Mucosa of rectum (tissue), 2 donors: ENCODE data around the gene DSEL.

ENCODE experiments used
- H3K27ac ChIP-seq, 2 donors: one replicate each; pipeline ENCODE4 v1.7.0; 2013; ENCODE audit warnings: inconsistent platforms in 2 of 2, low read depth in 2 of 2, low read length in 2 of 2
- H3K27me3 ChIP-seq, 2 donors: one replicate each; pipeline ENCODE4 v1.7.0; 2013; ENCODE audit warnings: low read length in 2 of 2; ENCODE audit not compliant: control insufficient read depth in 2 of 2, insufficient read depth in 2 of 2
- H3K36me3 ChIP-seq, 2 donors: one replicate each; pipeline ENCODE4 v1.7.0; 2013; ENCODE audit warnings: low read length in 2 of 2; ENCODE audit not compliant: control insufficient read depth in 2 of 2, insufficient read depth in 2 of 2
- H3K4me1 ChIP-seq, 2 donors: one replicate each; pipeline ENCODE4 v1.7.0; 2013; ENCODE audit warnings: low read length in 2 of 2, mild to moderate bottlenecking in 1 of 2; ENCODE audit not compliant: control insufficient read depth in 2 of 2, insufficient read depth in 2 of 2
- H3K4me3 ChIP-seq, 2 donors: one replicate each; pipeline ENCODE4 v1.7.0; 2013; ENCODE audit warnings: low read length in 2 of 2
- H3K9ac ChIP-seq, 2 donors: one replicate each; pipeline ENCODE4 v1.7.0; 2013; ENCODE audit warnings: low read length in 2 of 2, low read depth in 1 of 2, mild to moderate bottlenecking in 1 of 2
- H3K9me3 ChIP-seq, 2 donors: one replicate each; pipeline ENCODE4 v1.7.0; 2013; ENCODE audit warnings: low read length in 2 of 2; ENCODE audit not compliant: control insufficient read depth in 2 of 2
- donor health status: healthy.
- donor health status: Normal muscosa, but diverticular disease.

Gene DSEL

DNA sequence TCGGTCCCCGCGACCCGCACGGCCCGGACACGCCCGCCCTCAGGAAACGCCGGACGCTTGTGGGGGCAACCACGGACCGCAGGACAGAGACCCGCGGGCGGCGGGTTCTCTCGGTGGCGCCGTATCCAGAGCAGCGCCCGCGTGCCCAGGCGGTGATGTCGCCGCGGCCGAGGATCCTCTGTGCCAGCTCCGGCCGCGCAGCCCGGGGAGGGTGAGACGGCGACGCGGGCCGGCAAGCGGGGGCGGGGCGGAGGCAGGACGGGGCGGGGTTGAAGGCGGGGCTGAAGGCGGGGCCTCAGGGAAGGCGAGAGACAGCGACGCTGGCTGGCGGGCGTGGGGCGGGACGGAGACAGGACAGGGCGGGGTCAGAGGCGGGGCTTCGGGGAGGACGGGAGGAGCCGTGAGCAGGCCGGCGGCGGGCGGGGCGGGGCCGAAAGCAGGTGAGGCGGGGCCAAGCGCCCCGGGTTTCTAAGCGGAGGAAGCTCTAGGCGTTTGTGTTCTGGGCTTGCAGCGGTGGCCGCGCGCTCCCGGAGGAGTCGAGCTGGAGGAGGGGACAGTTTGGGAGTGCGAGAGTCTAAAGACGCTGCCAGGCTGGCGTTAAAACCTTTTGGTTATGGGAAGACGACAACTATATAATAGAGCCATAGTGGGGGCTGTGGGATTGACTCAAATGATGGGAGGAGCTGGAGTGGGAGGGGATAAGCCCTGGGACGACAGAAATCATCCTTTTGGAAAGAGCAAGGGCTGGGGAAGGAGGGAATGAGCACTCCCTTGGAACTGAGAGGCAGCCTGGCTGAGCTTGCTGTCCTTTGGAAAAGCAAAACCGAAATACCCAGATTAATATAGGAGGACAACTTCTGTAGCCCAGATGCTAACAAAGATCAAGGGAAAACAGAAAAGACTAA is at the start of gene DSEL:
DSEL (minus strand) TSS at position 182 of the 905 bp plus-strand sequence. CDS start 2,112 bp downstream, outside the sequence.
- peak within 1 kb of the TSS; percentile 72 to 74 for H3K4me3 ChIP-seq
- H3K4me1 ChIP-seq = peaks cover 0 to 10% of the 10 kb centered on the region in 2 donors
- H3K9ac ChIP-seq = peak within 1 kb of the TSS; percentile 36 to 64
- peaks cover 0 to 3% of the 10 kb centered on the region in 2 donors for H3K27me3 ChIP-seq
- H3K27ac ChIP-seq = peak within 1 kb of the TSS; percentile 55 to 65
- H3K36me3 ChIP-seq = no peaks in the 10 kb centered on the region
- H3K9me3 ChIP-seq = no peaks in the 10 kb centered on the region

DNA sequence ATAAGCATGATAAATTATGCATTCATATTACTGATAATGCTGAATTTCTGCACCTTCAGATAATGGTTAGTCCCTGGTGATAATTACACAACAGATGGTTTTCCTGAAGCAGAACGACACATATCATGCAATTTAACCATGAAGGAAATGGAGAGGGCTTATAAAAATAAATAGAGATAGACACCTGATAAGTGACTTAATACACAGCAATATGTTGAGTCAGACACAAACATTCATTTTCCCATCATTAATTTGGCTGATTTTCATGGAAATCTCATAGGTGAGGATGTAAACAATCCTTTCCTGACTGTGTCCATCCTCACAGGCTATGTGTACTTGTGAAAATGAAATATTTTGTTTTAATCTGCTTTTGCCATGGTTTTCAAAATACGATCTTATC is 36.9 kb upstream of the DSEL start:
- Histone ChIP-seq H3K4me3 (no peak overlapping the region), H3K27me3 (no peaks in the 10 kb centered on the region), H3K4me1 (no peaks in the 10 kb centered on the region), H3K9me3 (no peaks in the 10 kb centered on the region), H3K27ac (no peak overlapping the region), H3K9ac (no peak overlapping the region), H3K36me3 (no peaks in the 10 kb centered on the region)

DNA sequence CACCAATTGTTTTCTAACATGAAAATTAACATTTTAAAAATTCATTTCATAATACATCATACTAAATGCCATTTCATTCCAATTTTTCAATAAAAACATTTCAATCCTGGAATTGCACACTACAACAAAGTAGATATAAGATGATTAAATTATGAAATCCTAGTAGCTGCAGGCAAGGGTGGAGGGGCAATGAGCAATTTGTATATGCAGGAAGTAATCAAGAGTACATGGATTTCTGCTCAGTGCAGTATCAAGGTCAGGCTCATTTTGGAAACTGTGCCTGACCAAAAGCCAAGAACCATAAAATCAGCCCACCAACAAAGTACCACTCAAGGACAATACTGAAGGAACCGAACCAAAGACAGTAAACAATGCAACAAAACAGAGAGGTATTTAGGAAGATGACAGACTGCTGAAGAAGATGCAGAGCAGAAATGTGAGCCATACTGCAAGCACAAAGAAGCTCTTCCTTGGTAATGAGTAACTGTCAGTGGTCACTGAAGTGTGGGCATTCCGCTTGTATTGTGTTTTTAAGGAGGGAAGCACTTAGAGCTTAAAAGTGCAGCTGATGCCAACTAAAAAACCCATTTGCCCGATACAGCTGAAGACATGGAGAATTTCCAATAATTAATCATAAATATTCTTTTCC is 34.5 kb upstream of the DSEL start:
- Histone ChIP-seq H3K36me3 (no peaks in the 10 kb centered on the region), H3K4me1 (no peaks in the 10 kb centered on the region), H3K27ac (no peak overlapping the region)

DNA sequence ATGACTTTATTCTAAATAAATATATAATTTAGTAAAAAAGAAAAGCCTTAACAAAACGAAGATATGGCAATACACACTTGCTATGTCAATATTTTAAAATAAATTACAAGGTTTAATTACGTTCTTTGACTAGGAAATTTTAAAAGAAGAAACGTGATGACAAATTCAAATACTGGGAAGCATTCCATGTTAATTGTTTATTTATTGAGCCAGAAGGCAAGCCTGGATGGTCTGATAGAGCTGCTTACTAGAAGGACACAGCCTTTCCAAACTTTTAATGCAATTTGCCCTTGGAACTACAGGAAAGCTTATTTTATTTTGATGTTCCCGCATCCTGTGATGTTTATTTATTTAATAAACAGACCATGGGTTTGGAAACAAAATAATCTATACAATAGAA is 33.4 kb upstream of the DSEL start:
- no peaks in the 10 kb centered on the region for H3K27me3 ChIP-seq
- no peaks in the 10 kb centered on the region for H3K36me3 ChIP-seq
- no peaks in the 10 kb centered on the region for H3K9me3 ChIP-seq
- H3K4me1 ChIP-seq = no peaks in the 10 kb centered on the region
- H3K4me3 ChIP-seq = no peak overlapping the region
- H3K27ac ChIP-seq = no peak overlapping the region
- no peak overlapping the region for H3K9ac ChIP-seq

More for the DNA sequence above, 34.5 kb upstream of the DSEL start:
- no peaks in the 10 kb centered on the region for H3K27me3 ChIP-seq
- no peak overlapping the region for H3K4me3 ChIP-seq
- no peak overlapping the region for H3K9ac ChIP-seq
- no peaks in the 10 kb centered on the region for H3K9me3 ChIP-seq

DNA sequence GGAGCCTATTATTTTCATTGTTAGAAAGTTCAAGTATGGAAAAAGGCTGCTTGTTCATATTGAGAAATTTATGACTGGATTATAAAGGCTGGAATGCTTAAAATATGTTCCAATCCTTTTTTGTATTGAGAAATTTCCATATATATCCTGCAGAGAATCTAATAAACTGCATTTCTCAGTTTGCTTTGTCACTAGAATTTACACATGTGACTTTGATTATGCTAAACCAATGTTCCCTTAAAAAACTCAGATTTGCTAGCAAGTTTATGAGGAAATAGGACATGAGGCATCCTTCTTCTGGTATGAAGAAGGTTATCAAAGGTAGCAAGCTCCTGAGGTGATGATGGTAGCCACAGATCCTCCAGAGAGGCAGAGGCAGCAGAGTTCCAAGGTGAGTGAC is 29.2 kb upstream of the DSEL start:
- Histone ChIP-seq H3K4me3 (no peak overlapping the region), H3K9ac (no peak overlapping the region), H3K27ac (no peak overlapping the region), H3K9me3 (no peaks in the 10 kb centered on the region), H3K36me3 (no peaks in the 10 kb centered on the region), H3K27me3 (no peaks in the 10 kb centered on the region), H3K4me1 (no peaks in the 10 kb centered on the region)

DNA sequence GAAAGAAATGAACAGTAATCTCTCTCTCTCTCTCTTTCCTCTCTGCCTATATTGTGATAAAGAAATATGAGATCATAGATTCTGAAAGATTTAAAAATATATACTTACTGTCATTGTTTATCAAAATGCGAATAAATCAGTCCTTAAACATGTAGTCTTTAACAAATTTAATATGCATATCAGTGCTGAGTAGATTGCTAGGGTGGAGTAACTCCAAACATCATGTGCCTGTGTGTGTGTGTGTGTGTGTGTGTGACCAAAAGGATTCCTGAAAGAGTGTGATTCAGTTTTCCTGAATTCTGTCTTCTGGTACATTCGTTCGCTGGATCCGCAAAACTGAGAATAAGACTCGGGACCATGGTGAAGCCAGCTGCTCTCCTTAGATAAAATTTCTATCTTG is 24.0 kb upstream of the DSEL start:
- Histone ChIP-seq H3K9me3 (no peaks in the 10 kb centered on the region), H3K4me1 (no peaks in the 10 kb centered on the region), H3K9ac (no peak overlapping the region), H3K27ac (no peak overlapping the region), H3K36me3 (no peaks in the 10 kb centered on the region), H3K27me3 (no peaks in the 10 kb centered on the region), H3K4me3 (no peak overlapping the region)

DNA sequence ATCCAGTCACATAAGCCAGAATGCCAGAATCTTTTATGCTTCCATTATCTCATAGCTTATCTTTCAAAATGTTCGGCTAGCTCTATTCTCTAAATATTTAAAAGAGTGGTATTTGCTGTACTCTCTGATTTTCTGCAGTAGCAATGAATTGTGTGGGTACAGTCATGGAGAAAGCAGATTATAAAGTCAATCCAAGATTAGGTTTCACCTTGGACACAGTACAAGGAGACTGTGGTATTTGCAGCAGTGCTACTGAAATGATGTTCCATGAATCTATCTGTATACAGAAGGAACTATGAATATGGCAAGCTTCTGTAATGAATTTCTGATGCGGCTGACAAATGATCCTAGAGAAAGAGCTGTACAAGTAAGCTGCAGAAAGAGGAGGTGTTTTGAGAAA is 15.4 kb upstream of the DSEL start:
- no peak overlapping the region for H3K27ac ChIP-seq
- no peaks in the 10 kb centered on the region for H3K27me3 ChIP-seq
- no peaks in the 10 kb centered on the region for H3K36me3 ChIP-seq
- H3K9me3 ChIP-seq = no peaks in the 10 kb centered on the region
- H3K9ac ChIP-seq = no peak overlapping the region
- no peak overlapping the region for H3K4me3 ChIP-seq
- H3K4me1 ChIP-seq = no peaks in the 10 kb centered on the region

DNA sequence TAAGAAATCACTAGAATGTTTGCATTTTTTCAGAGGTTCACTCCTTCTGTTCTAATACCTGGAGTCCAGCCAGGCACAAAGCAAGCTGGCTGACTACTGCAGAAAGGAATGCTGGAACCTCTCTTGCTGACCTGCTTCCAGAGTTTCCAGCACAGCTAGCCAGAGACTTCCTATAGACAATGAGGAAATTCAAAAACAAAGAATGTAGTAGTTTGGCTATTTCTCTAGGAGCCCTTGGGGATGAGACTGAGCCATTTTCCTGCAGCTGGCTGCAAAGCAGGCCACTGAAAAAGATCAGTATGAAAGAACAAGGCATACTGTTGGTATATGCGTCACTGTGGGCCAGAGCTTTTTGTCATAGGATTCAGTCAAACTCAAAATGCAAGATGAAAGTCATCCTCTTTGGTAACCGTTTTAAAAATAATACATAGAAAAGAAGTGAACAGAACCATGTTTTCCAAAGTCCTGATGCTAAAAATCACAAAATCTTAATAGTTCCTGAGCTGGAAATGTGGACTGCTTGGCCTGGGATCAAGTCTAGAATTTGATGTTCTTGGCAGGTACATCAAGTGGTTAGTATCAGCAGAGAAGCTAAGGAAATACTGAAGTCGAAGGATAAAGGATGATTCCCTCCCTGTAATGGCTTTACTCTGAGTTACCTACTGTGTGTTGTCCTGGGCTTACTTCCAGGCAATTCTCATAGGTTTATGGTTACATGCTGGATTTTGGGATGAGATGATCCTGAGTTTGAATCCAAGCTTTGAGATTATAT is 9.0 kb upstream of the DSEL start:
- Histone ChIP-seq H3K4me3 (no peak overlapping the region), H3K27me3 (no peaks in the 10 kb centered on the region), H3K27ac (no peak overlapping the region), H3K9ac (no peak overlapping the region), H3K36me3 (no peaks in the 10 kb centered on the region), H3K4me1 (no peaks in the 10 kb centered on the region), H3K9me3 (no peaks in the 10 kb centered on the region)

DNA sequence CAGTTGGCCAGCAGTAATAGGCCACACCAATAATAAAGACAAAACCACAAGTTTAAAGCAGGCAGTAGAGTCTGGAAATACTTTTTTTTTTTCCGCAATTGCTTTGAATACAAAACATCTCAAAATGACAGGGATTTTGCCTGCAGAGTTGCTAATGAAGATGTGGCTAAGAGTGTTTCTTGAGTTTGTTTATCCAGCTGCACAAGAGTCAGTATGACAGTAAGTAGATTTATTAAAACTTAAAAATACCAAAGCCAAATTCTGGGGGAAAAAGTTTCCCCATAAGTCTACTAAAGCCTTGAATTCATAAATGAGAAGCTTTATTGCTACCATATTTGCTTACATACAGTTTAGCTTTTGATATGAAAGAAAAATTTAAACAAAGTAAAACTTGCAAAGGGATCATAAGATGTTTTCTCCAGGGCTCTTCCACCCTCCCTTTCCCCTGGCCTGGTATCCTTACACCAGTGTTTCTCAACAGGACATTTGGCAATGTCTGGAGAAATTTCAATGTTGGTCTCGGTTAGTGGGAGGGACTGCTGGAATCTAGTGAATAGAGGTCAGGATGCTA is 3.9 kb upstream of the DSEL start:
- Histone ChIP-seq H3K4me1 (peaks cover 0 to 10% of the 10 kb centered on the region in 2 donors), H3K27ac (no peak overlapping the region)

More for the DNA sequence above, 3.9 kb upstream of the DSEL start:
- H3K4me3 ChIP-seq = no peak overlapping the region
- H3K27me3 ChIP-seq = peaks cover 0 to 3% of the 10 kb centered on the region in 2 donors
- H3K9ac ChIP-seq = no peak overlapping the region
- H3K9me3 ChIP-seq = no peaks in the 10 kb centered on the region
- no peaks in the 10 kb centered on the region for H3K36me3 ChIP-seq
